ENCODE results near the gene TCOF1.

Gene TCOF1

GRCh38 chr5:150326707-150327106 is 30.8 kb upstream of the TCOF1 start:
- Histone ChIP-seq H3K36me3 (ENCODE audit: control insufficient read depth, insufficient read depth, low read length) (no peaks in the 10 kb centered on the region), H3K4me1 (ENCODE audit: control insufficient read depth, insufficient read depth, low read length) (peaks cover 3% of the 10 kb centered on the region)

GRCh38 chr5:150327139-150327538 is 30.4 kb upstream of the TCOF1 start:
- no peaks in the 10 kb centered on the region for H3K9me3 ChIP-seq (ENCODE audit: control insufficient read depth, insufficient read depth, low read length)
- H3K4me3 ChIP-seq (ENCODE audit: low read depth, low read length), result no peak overlapping the region
- H3K4me1 ChIP-seq (ENCODE audit: control insufficient read depth, insufficient read depth, low read length), result peaks cover 3% of the 10 kb centered on the region
- no peaks in the 10 kb centered on the region for H3K27me3 ChIP-seq (ENCODE audit: control insufficient read depth, insufficient read depth, low read length)
- no peaks in the 10 kb centered on the region for H3K36me3 ChIP-seq (ENCODE audit: control insufficient read depth, insufficient read depth, low read length)
- H3K9ac ChIP-seq (ENCODE audit: low read depth, low read length), result no peak overlapping the region

More at GRCh38 chr5:150326707-150327106, 30.8 kb upstream of the TCOF1 start:
- Histone ChIP-seq H3K27me3 (ENCODE audit: control insufficient read depth, insufficient read depth, low read length) (no peaks in the 10 kb centered on the region), H3K4me3 (ENCODE audit: low read depth, low read length) (no peak overlapping the region), H3K9me3 (ENCODE audit: control insufficient read depth, insufficient read depth, low read length) (no peaks in the 10 kb centered on the region), H3K9ac (ENCODE audit: low read depth, low read length) (no peak overlapping the region)

- no peak overlapping the region for H3K4me3 ChIP-seq (ENCODE audit: low read depth, low read length)
- H3K27me3 ChIP-seq (ENCODE audit: control insufficient read depth, insufficient read depth, low read length), result no peaks in the 10 kb centered on the region
- no peak overlapping the region for H3K9ac ChIP-seq (ENCODE audit: low read depth, low read length)
- H3K4me1 ChIP-seq (ENCODE audit: control insufficient read depth, insufficient read depth, low read length), result peaks cover 3% of the 10 kb centered on the region
- no peaks in the 10 kb centered on the region for H3K9me3 ChIP-seq (ENCODE audit: control insufficient read depth, insufficient read depth, low read length)
- H3K36me3 ChIP-seq (ENCODE audit: control insufficient read depth, insufficient read depth, low read length), result no peaks in the 10 kb centered on the region
Measured at GRCh38 chr5:150328515-150328914, 29.0 kb upstream of the TCOF1 start.

- H3K4me3 ChIP-seq (ENCODE audit: low read depth, low read length), result no peak overlapping the region
- H3K9me3 ChIP-seq (ENCODE audit: control insufficient read depth, insufficient read depth, low read length), result no peaks in the 10 kb centered on the region
- no peaks in the 10 kb centered on the region for H3K27me3 ChIP-seq (ENCODE audit: control insufficient read depth, insufficient read depth, low read length)
- no peak overlapping the region for H3K9ac ChIP-seq (ENCODE audit: low read depth, low read length)
- no peaks in the 10 kb centered on the region for H3K36me3 ChIP-seq (ENCODE audit: control insufficient read depth, insufficient read depth, low read length)
- H3K4me1 ChIP-seq (ENCODE audit: control insufficient read depth, insufficient read depth, low read length), result peaks cover 3% of the 10 kb centered on the region
Measured at GRCh38 chr5:150329038-150329437, 28.5 kb upstream of the TCOF1 start.

GRCh38 chr5:150329881-150330876 is 27.3 kb upstream of the TCOF1 start:
- Histone ChIP-seq H3K4me3 (ENCODE audit: low read depth, low read length) (no peak overlapping the region), H3K4me1 (ENCODE audit: control insufficient read depth, insufficient read depth, low read length) (peaks cover 3% of the 10 kb centered on the region), H3K27me3 (ENCODE audit: control insufficient read depth, insufficient read depth, low read length) (no peaks in the 10 kb centered on the region), H3K9me3 (ENCODE audit: control insufficient read depth, insufficient read depth, low read length) (no peaks in the 10 kb centered on the region), H3K9ac (ENCODE audit: low read depth, low read length) (no peak overlapping the region), H3K36me3 (ENCODE audit: control insufficient read depth, insufficient read depth, low read length) (no peaks in the 10 kb centered on the region)

- Histone ChIP-seq H3K9ac (ENCODE audit: low read depth, low read length) (no peak overlapping the region), H3K4me1 (ENCODE audit: control insufficient read depth, insufficient read depth, low read length) (no peaks in the 10 kb centered on the region), H3K27me3 (ENCODE audit: control insufficient read depth, insufficient read depth, low read length) (no peaks in the 10 kb centered on the region), H3K4me3 (ENCODE audit: low read depth, low read length) (no peak overlapping the region), H3K36me3 (ENCODE audit: control insufficient read depth, insufficient read depth, low read length) (no peaks in the 10 kb centered on the region), H3K9me3 (ENCODE audit: control insufficient read depth, insufficient read depth, low read length) (no peaks in the 10 kb centered on the region)
Measured at GRCh38 chr5:150333400-150333799, 24.1 kb upstream of the TCOF1 start.

GRCh38 chr5:150335778-150336177 is 21.7 kb upstream of the TCOF1 start:
- Histone ChIP-seq H3K36me3 (ENCODE audit: control insufficient read depth, insufficient read depth, low read length) (no peaks in the 10 kb centered on the region), H3K9me3 (ENCODE audit: control insufficient read depth, insufficient read depth, low read length) (no peaks in the 10 kb centered on the region), H3K4me1 (ENCODE audit: control insufficient read depth, insufficient read depth, low read length) (no peaks in the 10 kb centered on the region), H3K4me3 (ENCODE audit: low read depth, low read length) (no peak overlapping the region), H3K9ac (ENCODE audit: low read depth, low read length) (no peak overlapping the region), H3K27me3 (ENCODE audit: control insufficient read depth, insufficient read depth, low read length) (no peaks in the 10 kb centered on the region)

GRCh38 chr5:150338546-150338945 is 19.0 kb upstream of the TCOF1 start:
- Histone ChIP-seq H3K4me1 (ENCODE audit: control insufficient read depth, insufficient read depth, low read length) (no peaks in the 10 kb centered on the region), H3K4me3 (ENCODE audit: low read depth, low read length) (no peak overlapping the region), H3K9ac (ENCODE audit: low read depth, low read length) (no peak overlapping the region), H3K9me3 (ENCODE audit: control insufficient read depth, insufficient read depth, low read length) (no peaks in the 10 kb centered on the region), H3K27me3 (ENCODE audit: control insufficient read depth, insufficient read depth, low read length) (no peaks in the 10 kb centered on the region), H3K36me3 (ENCODE audit: control insufficient read depth, insufficient read depth, low read length) (no peaks in the 10 kb centered on the region)

GRCh38 chr5:150339165-150339564 is 18.3 kb upstream of the TCOF1 start:
- H3K9ac ChIP-seq (ENCODE audit: low read depth, low read length), result no peak overlapping the region
- H3K36me3 ChIP-seq (ENCODE audit: control insufficient read depth, insufficient read depth, low read length), result no peaks in the 10 kb centered on the region

GRCh38 chr5:150339841-150340240 is 17.7 kb upstream of the TCOF1 start:
- no peaks in the 10 kb centered on the region for H3K4me1 ChIP-seq (ENCODE audit: control insufficient read depth, insufficient read depth, low read length)

More at GRCh38 chr5:150339165-150339564, 18.3 kb upstream of the TCOF1 start:
- H3K4me3 ChIP-seq (ENCODE audit: low read depth, low read length), result no peak overlapping the region
- H3K9me3 ChIP-seq (ENCODE audit: control insufficient read depth, insufficient read depth, low read length), result no peaks in the 10 kb centered on the region
- H3K27me3 ChIP-seq (ENCODE audit: control insufficient read depth, insufficient read depth, low read length), result no peaks in the 10 kb centered on the region
- no peaks in the 10 kb centered on the region for H3K4me1 ChIP-seq (ENCODE audit: control insufficient read depth, insufficient read depth, low read length)

GRCh38 chr5:150340614-150341255 is 16.8 kb upstream of the TCOF1 start:
- Histone ChIP-seq H3K4me1 (ENCODE audit: control insufficient read depth, insufficient read depth, low read length) (no peaks in the 10 kb centered on the region), H3K4me3 (ENCODE audit: low read depth, low read length) (no peak overlapping the region), H3K36me3 (ENCODE audit: control insufficient read depth, insufficient read depth, low read length) (no peaks in the 10 kb centered on the region), H3K9ac (ENCODE audit: low read depth, low read length) (no peak overlapping the region), H3K9me3 (ENCODE audit: control insufficient read depth, insufficient read depth, low read length) (no peaks in the 10 kb centered on the region), H3K27me3 (ENCODE audit: control insufficient read depth, insufficient read depth, low read length) (no peaks in the 10 kb centered on the region)

More at GRCh38 chr5:150339841-150340240, 17.7 kb upstream of the TCOF1 start:
- H3K27me3 ChIP-seq (ENCODE audit: control insufficient read depth, insufficient read depth, low read length), result no peaks in the 10 kb centered on the region
- H3K36me3 ChIP-seq (ENCODE audit: control insufficient read depth, insufficient read depth, low read length), result no peaks in the 10 kb centered on the region
- no peak overlapping the region for H3K4me3 ChIP-seq (ENCODE audit: low read depth, low read length)
- no peak overlapping the region for H3K9ac ChIP-seq (ENCODE audit: low read depth, low read length)
- no peaks in the 10 kb centered on the region for H3K9me3 ChIP-seq (ENCODE audit: control insufficient read depth, insufficient read depth, low read length)

- H3K9ac ChIP-seq (ENCODE audit: low read depth, low read length), result no peak overlapping the region
- no peaks in the 10 kb centered on the region for H3K4me1 ChIP-seq (ENCODE audit: control insufficient read depth, insufficient read depth, low read length)
- no peak overlapping the region for H3K4me3 ChIP-seq (ENCODE audit: low read depth, low read length)
- no peaks in the 10 kb centered on the region for H3K36me3 ChIP-seq (ENCODE audit: control insufficient read depth, insufficient read depth, low read length)
- H3K27me3 ChIP-seq (ENCODE audit: control insufficient read depth, insufficient read depth, low read length), result no peaks in the 10 kb centered on the region
- H3K9me3 ChIP-seq (ENCODE audit: control insufficient read depth, insufficient read depth, low read length), result no peaks in the 10 kb centered on the region
Measured at GRCh38 chr5:150341331-150341730, 16.2 kb upstream of the TCOF1 start.

All from iPS-15b (cell line).